Gastrocnemius medialis (tissue), 4 donors: ENCODE data around the gene TOR1B. TPM values are rescaled to one million over a fixed set of nuclear protein-coding genes. Genes with fewer than 3 reads are reported as not detected.
"Not testable (repeated sequence)": the region's sequence is repeated elsewhere in the genome, so short reads cannot be mapped to it uniquely, and the experiment has no call there.

Source experiments
- ATAC-seq, 2 donors: fragments of 150-250 bp; one replicate each; pipeline ENCODE4 v1.9.1; 2016
- DNase-seq, 2 donors: peaks; one replicate each; pipeline ENCODE4 v3.0.0-alpha.2; 2019
- H3K27ac ChIP-seq, 4 donors: fragments of 200-600 bp; sonication (generic); 1 replicate in 1 of 4; 2 replicates in 3 of 4; pipeline ENCODE4 v1.5.1; 2016 to 2018; ENCODE audit warnings: mild to moderate bottlenecking in 2 of 4, moderate library complexity in 1 of 4
- H3K27me3 ChIP-seq, 3 donors: fragments of 200-600 bp; sonication (generic) in 2 of 3; 1 replicate in 1 of 3; 2 replicates in 2 of 3; pipeline versions ENCODE4 v1.5.1 to v1.6.0; 2016 to 2019; ENCODE audit warnings: mild to moderate bottlenecking in 1 of 3, moderate library complexity in 1 of 3
- H3K36me3 ChIP-seq, 2 donors: fragments of 200-600 bp; sonication (generic) in 1 of 2; one replicate each; pipeline ENCODE4 v1.5.1; 2017 to 2018
- H3K4me1 ChIP-seq, 2 donors: fragments of 200-600 bp; sonication (generic) in 1 of 2; one replicate each; pipeline ENCODE4 v1.5.1; 2016 to 2017; ENCODE audit warnings: mild to moderate bottlenecking in 2 of 2
- H3K4me3 ChIP-seq, 4 donors: fragments of 200-600 bp; sonication (generic) in 3 of 4; 1 replicate in 1 of 4; 2 replicates in 3 of 4; pipeline ENCODE4 v1.5.1; 2016 to 2019; ENCODE audit warnings: mild to moderate bottlenecking in 2 of 4
- H3K9me3 ChIP-seq, 3 donors: fragments of 200-600 bp; sonication (generic) in 2 of 3; 1 replicate in 1 of 3; 2 replicates in 2 of 3; pipeline ENCODE4 v1.5.1; 2016 to 2019
- CTCF ChIP-seq, 5 experiments: fragments of 450-650 bp in 3 of 5; fragments of 200-600 bp in 2 of 5; sonication (generic) in 2 of 5; IDR thresholded peaks in 4 of 5; conservative IDR thresholded peaks in 1 of 5; 1 replicate in 4 of 5; 2 replicates in 1 of 5; pipeline ENCODE4 v1.5.1; 2016 to 2019; ENCODE audit warnings: antibody characterized with exemption in 5 of 5, mild to moderate bottlenecking in 3 of 5, moderate library complexity in 3 of 5
- POLR2A ChIP-seq, 2 donors: fragments of 450-650 bp; IDR thresholded peaks; one replicate each; pipeline ENCODE4 v1.6.1; 2017; ENCODE audit warnings: antibody characterized with exemption in 2 of 2, mild to moderate bottlenecking in 2 of 2, moderate library complexity in 2 of 2
- in situ Hi-C, 4 donors: fragments of 200-750 bp; cut with MboI; loops; one replicate each; pipeline versions ENCODE4 v1.15.0 to v1.8.0; 2017; ENCODE audit warnings: low sequenced_read_pairs in 4 of 4
- intact Hi-C: fragments of 100-400 bp; cut with DNase I; formaldehyde crosslinking; loops from one replicate; pipeline ENCODE4 v1.15.1; 2023; ENCODE audit warnings: low total_unique reads
- total RNA-seq, 4 donors: library from RNA; depleted of rRNA; stranded (reverse); fragments of >200 nt; gene quantifications; one replicate each; pipeline versions ENCODE4 v1.1.0 to v1.2.3, GENCODE V29; 2016

The TOR1B gene
- total RNA-seq, 4 donors from 2014 or later: 15.9 to 22.6 (median 21.2) TPM

- Histone ChIP-seq H3K4me1 (no peaks in the 10 kb centered on the region), H3K27me3 (peaks cover 0 to 6% (median 5%) of the 10 kb centered on the region in 3 donors), H3K27ac (no peak overlapping the region), H3K36me3 (no peaks in the 10 kb centered on the region), H3K4me3 (no peak overlapping the region), H3K9me3 (no peaks in the 10 kb centered on the region)
- in situ Hi-C loops: loop anchor here (10.0 to 25.0 kb wide), 6 partner anchors 51 to 651 kb away; partner anchors contain the start of genes ASB6 (in 2 of the 4) and NTMT1 (in 1 of the 4)
- intact Hi-C loops: no loop called here
- no peak for TF ChIP-seq CTCF (IDR thresholded peaks at IDR 0.05 in 4 of 5, conservative IDR thresholded peaks at IDR 0.05 in 1 of 5)
- TF ChIP-seq POLR2A (IDR thresholded peaks at IDR 0.05): no peak
- no peak for DNase-seq
- no peak for ATAC-seq
These were observed 17.1 kb upstream of the TOR1B start for GRCh38 chr9:129785866-129786265.

- intact Hi-C loops (no loop called here), in situ Hi-C loops (loop anchor here (10.0 to 25.0 kb wide), 6 partner anchors 52 to 652 kb away; partner anchors contain the start of genes ASB6 (in 2 of the 4) and NTMT1 (in 1 of the 4))
- ATAC-seq (no peak), DNase-seq (no peak)
- Histone ChIP-seq H3K27ac (no peak overlapping the region), H3K27me3 (peaks cover 0 to 6% (median 5%) of the 10 kb centered on the region in 3 donors), H3K4me3 (no peak overlapping the region), H3K4me1 (no peaks in the 10 kb centered on the region), H3K36me3 (no peaks in the 10 kb centered on the region), H3K9me3 (no peaks in the 10 kb centered on the region)
- no peak for TF ChIP-seq POLR2A (IDR thresholded peaks at IDR 0.05)
These were observed 16.5 kb upstream of the TOR1B start for GRCh38 chr9:129786481-129786880.

- TF ChIP-seq POLR2A (IDR thresholded peaks at IDR 0.05): no peak
- TF ChIP-seq CTCF (IDR thresholded peaks at IDR 0.05 in 4 of 5, conservative IDR thresholded peaks at IDR 0.05 in 1 of 5): no peak
- intact Hi-C loops: no loop called here
- DNase-seq: no peak
- Histone ChIP-seq H3K36me3 (no peaks in the 10 kb centered on the region), H3K27ac (no peak overlapping the region), H3K27me3 (no peaks in the 10 kb centered on the region), H3K9me3 (no peaks in the 10 kb centered on the region), H3K4me1 (no peaks in the 10 kb centered on the region), H3K4me3 (no peak overlapping the region)
- no peak for ATAC-seq
- in situ Hi-C loops: loop anchor here in 2 of 4 donors (10.0 to 25.0 kb wide), 3 partner anchors 157 to 660 kb away; partner anchors contain the start of genes ASB6 (in 1 of the 2) and NTMT1 (in 1 of the 2)
These were observed 8.4 kb upstream of the TOR1B start for GRCh38 chr9:129794549-129794948.

GRCh38 chr9:129796029-129796428 is 7.0 kb upstream of the TOR1B start:
- H3K9me3 ChIP-seq, H3K27ac ChIP-seq, H3K36me3 ChIP-seq, H3K4me1 ChIP-seq, H3K27me3 ChIP-seq, ATAC-seq, intact Hi-C loops, H3K4me3 ChIP-seq, DNase-seq: not testable (repeated sequence)
- in situ Hi-C loops: loop anchor here in 2 of 4 donors (10.0 to 25.0 kb wide), 3 partner anchors 159 to 661 kb away; partner anchors contain the start of genes ASB6 (in 1 of the 2) and NTMT1 (in 1 of the 2)

GRCh38 chr9:129798973-129799372 is 4.0 kb upstream of the TOR1B start:
- intact Hi-C loops (no loop called here), in situ Hi-C loops (loop anchor here in 2 of 4 donors (10.0 to 25.0 kb wide), 3 partner anchors 162 to 664 kb away; partner anchors contain the start of genes ASB6 (in 1 of the 2) and NTMT1 (in 1 of the 2))
- peaks cover 5 to 9% of the 10 kb centered on the region in 2 donors for H3K4me1 ChIP-seq
- DNase-seq (no peak), ATAC-seq (no peak)
- TF ChIP-seq CTCF (IDR thresholded peaks at IDR 0.05 in 4 of 5, conservative IDR thresholded peaks at IDR 0.05 in 1 of 5) (no peak), POLR2A (IDR thresholded peaks at IDR 0.05) (no peak)
- no peaks in the 10 kb centered on the region for H3K27me3 ChIP-seq
- no peak overlapping the region for H3K4me3 ChIP-seq
- no peaks in the 10 kb centered on the region for H3K9me3 ChIP-seq
- H3K36me3 ChIP-seq: no peaks in the 10 kb centered on the region
- H3K27ac ChIP-seq: no peak overlapping the region
